Keratinocyte (primary cell): ENCODE measurements around the gene PPM1J. TPM values are rescaled to one million over a fixed set of nuclear protein-coding genes. Genes with fewer than 3 reads are reported as not detected.

ENCODE experiments used
- DNase-seq: peaks from one replicate; pipeline ENCODE4 v3.0.0-alpha.2; 2011; ENCODE audit warnings: low read depth, missing footprints, low spot score
- FAIRE-seq: peaks from 2 replicates; lab custom pipeline; 2011; peaks lifted over from hg19 to GRCh38; lab: Jason Lieb, UNC
- H2AFZ ChIP-seq: 2 replicates; pipeline ENCODE4 v1.6.0; 2012; ENCODE audit warnings: low read length, control low read depth, inconsistent platforms; ENCODE audit not compliant: control insufficient read depth
- H3K27ac ChIP-seq: 2 replicates; pipeline ENCODE4 v1.5.1; 2011; ENCODE audit warnings: low read length; ENCODE audit not compliant: control insufficient read depth, insufficient read depth
- H3K27me3 ChIP-seq: 3 replicates; pipeline ENCODE4 v1.6.0; 2011; ENCODE audit warnings: low read length; ENCODE audit not compliant: control insufficient read depth, insufficient read depth; ENCODE audit errors: extremely low read depth
- H3K36me3 ChIP-seq, 2 experiments: 2 replicates in 1 of 2; 3 replicates in 1 of 2; pipeline ENCODE4 v1.5.1; 2011; ENCODE audit warnings: low read length in 2 of 2, mild to moderate bottlenecking in 1 of 2; ENCODE audit not compliant: control insufficient read depth in 2 of 2, insufficient read depth in 2 of 2; ENCODE audit errors: extremely low read depth in 1 of 2
- H3K4me1 ChIP-seq: 3 replicates; pipeline ENCODE4 v1.5.1; 2011; ENCODE audit warnings: low read length; ENCODE audit not compliant: control insufficient read depth, insufficient read depth; ENCODE audit errors: extremely low read depth
- H3K4me2 ChIP-seq: 3 replicates; pipeline ENCODE4 v1.6.0; 2011; ENCODE audit warnings: low read depth, low read length; ENCODE audit not compliant: control insufficient read depth, insufficient read depth; ENCODE audit errors: extremely low read depth
- H3K4me3 ChIP-seq, 3 experiments: fragments of 200-600 bp in 1 of 3; sonication (generic) in 1 of 3; 2 replicates in 2 of 3; 3 replicates in 1 of 3; pipeline ENCODE4 v1.5.1; 2011 to 2016; ENCODE audit warnings: low read length in 3 of 3, mild to moderate bottlenecking in 3 of 3, control low read depth in 2 of 3, inconsistent platforms in 1 of 3, low read depth in 1 of 3, mixed read lengths in 1 of 3, mixed run types in 1 of 3, moderate library complexity in 1 of 3; ENCODE audit not compliant: control insufficient read depth in 2 of 3, insufficient read depth in 2 of 3; ENCODE audit errors: extremely low read depth in 1 of 3
- H3K79me2 ChIP-seq: 2 replicates; pipeline ENCODE4 v1.6.0; 2012; ENCODE audit warnings: low read length; ENCODE audit not compliant: control insufficient read depth, insufficient read depth
- H3K9ac ChIP-seq: 3 replicates; pipeline ENCODE4 v1.6.0; 2011; ENCODE audit warnings: low read length; ENCODE audit not compliant: control insufficient read depth, insufficient read depth; ENCODE audit errors: extremely low read depth
- H3K9me1 ChIP-seq: 3 replicates; pipeline ENCODE4 v1.6.0; 2011; ENCODE audit warnings: low read length; ENCODE audit not compliant: control insufficient read depth, insufficient read depth; ENCODE audit errors: extremely low read depth
- H3K9me3 ChIP-seq: 2 replicates; pipeline ENCODE4 v1.5.1; 2012; ENCODE audit warnings: low read depth, low read length; ENCODE audit not compliant: control insufficient read depth
- H4K20me1 ChIP-seq: 3 replicates; pipeline ENCODE4 v1.6.0; 2011; ENCODE audit warnings: low read length; ENCODE audit not compliant: control insufficient read depth, insufficient read depth; ENCODE audit errors: extremely low read depth
- EZH2 ChIP-seq: IDR thresholded peaks from one replicate; pipeline ENCODE4 v1.6.1; 2012; ENCODE audit warnings: inconsistent platforms, mild to moderate bottlenecking, low read length, moderate library complexity
- dilution Hi-C: fragments of 300-500 bp; cut with MboI; formaldehyde crosslinking; loops from one replicate; pipeline ENCODE4 v1.7.0; 2020; ENCODE audit warnings: low sequenced_read_pairs; ENCODE audit not compliant: extremely low pct_ligation_motif_present
- polyA plus RNA-seq, 5 experiments: library from polyadenylated mRNA; depleted of rRNA in 3 of 5; stranded (reverse) in 3 of 5; stranded (forward) in 1 of 5; unstranded in 1 of 5; fragments of >200 nt; gene quantifications; 1 replicate in 1 of 5; 2 replicates in 3 of 5; 3 replicates in 1 of 5; pipeline versions ENCODE4 v1.2.1 to v1.2.3, GENCODE V29; 2011 to 2012; ENCODE audit warnings: missing spikeins in 2 of 5, low read depth in 1 of 5, low replicate concordance in 1 of 5
- TF ChIP-seq, protein P1 (sequence below), 3 experiments: IDR thresholded peaks in 1 of 3; conservative IDR thresholded peaks in 1 of 3; optimal IDR thresholded peaks in 1 of 3; 2 replicates in 2 of 3; 3 replicates in 1 of 3; pipeline versions ENCODE3 to v1.5.1; 2011; ENCODE audit warnings: low read length in 3 of 3, mild to moderate bottlenecking in 3 of 3, moderate library complexity in 2 of 3, control low read depth in 1 of 3, inconsistent platforms in 1 of 3; ENCODE audit not compliant: insufficient read depth in 2 of 3; ENCODE audit errors: extremely low read depth in 1 of 3

Gene PPM1J
- polyA plus RNA-seq, 1 donor (not counting 4 experiments of a cell fraction or from before 2014, with no cell fraction given): 7.7 TPM

DNA sequence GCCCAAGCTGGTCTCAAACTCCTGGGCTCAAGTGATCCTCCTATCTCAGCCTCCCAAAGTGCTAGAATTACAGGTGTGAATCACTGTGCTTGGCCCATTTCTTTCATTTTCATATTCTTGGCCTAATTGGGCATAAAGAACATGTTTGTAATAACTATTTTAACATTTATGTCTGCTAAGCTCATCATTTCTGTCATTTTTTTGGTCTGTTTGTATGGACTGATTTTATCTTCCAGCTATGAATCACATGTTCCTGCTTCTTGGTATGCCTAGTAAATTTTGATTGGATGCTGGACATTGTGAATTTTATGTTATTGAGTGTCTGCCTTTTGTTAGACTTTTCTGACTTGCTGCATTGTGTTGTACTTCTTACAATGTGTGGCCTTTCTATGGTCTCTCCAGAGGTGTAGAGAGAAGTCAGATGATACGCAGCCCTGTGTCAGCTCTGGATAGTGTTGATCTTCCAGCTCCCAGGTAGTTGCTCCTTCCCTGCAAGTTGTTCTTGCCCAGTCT lies 39.0 kb upstream of the PPM1J start:
- FAIRE-seq (no peak), DNase-seq (no peak)
- no peaks in the 10 kb centered on the region for H3K27me3 ChIP-seq
- H3K4me3 ChIP-seq: no peak overlapping the region
- H3K79me2 ChIP-seq: no peaks in the 10 kb centered on the region
- no peaks in the 10 kb centered on the region for H3K4me1 ChIP-seq
- H3K36me3 ChIP-seq: no peaks in the 10 kb centered on the region
- no peak overlapping the region for H3K4me2 ChIP-seq
- no peak overlapping the region for H3K27ac ChIP-seq
- H2AFZ ChIP-seq: no peak overlapping the region
- dilution Hi-C loops: no loop called here
- no peaks in the 10 kb centered on the region for H3K9me1 ChIP-seq
- TF ChIP-seq, protein P1, sequence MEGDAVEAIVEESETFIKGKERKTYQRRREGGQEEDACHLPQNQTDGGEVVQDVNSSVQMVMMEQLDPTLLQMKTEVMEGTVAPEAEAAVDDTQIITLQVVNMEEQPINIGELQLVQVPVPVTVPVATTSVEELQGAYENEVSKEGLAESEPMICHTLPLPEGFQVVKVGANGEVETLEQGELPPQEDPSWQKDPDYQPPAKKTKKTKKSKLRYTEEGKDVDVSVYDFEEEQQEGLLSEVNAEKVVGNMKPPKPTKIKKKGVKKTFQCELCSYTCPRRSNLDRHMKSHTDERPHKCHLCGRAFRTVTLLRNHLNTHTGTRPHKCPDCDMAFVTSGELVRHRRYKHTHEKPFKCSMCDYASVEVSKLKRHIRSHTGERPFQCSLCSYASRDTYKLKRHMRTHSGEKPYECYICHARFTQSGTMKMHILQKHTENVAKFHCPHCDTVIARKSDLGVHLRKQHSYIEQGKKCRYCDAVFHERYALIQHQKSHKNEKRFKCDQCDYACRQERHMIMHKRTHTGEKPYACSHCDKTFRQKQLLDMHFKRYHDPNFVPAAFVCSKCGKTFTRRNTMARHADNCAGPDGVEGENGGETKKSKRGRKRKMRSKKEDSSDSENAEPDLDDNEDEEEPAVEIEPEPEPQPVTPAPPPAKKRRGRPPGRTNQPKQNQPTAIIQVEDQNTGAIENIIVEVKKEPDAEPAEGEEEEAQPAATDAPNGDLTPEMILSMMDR (optimal IDR thresholded peaks at IDR 0.05 in 1 of 3, IDR thresholded peaks at IDR 0.05 in 1 of 3, conservative IDR thresholded peaks at IDR 0.05 in 1 of 3; ENCODE audit: extremely low read depth in 1 of 3, insufficient read depth in 2 of 3, low read length in 3 of 3): no peak
- no peak for TF ChIP-seq EZH2
- H3K9me3 ChIP-seq: no peaks in the 10 kb centered on the region
- no peak overlapping the region for H3K9ac ChIP-seq
- H4K20me1 ChIP-seq: no peaks in the 10 kb centered on the region

DNA sequence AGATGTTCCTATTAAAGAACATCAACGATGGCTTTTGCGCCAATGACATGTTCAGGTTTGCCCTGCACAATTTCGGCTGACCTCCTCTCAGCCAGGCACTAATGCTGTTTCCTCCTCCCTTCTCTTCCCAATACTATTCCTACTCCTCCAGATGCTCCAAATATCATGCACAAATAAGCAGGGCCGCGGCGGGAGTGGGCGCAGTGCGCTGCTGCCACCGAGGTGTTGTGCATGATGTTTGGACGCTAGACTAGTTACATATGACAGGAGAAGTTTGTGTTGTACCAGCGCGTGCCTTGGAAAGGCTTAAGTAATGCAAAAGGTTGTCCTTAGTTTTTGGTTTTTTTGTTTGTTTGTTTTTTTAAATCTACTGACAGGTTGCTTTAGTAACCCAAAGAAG lies 33.3 kb upstream of the PPM1J start:
- no peaks in the 10 kb centered on the region for H4K20me1 ChIP-seq
- no peaks in the 10 kb centered on the region for H3K9me3 ChIP-seq
- no peaks in the 10 kb centered on the region for H3K9me1 ChIP-seq
- H3K27me3 ChIP-seq: peaks cover 6% of the 10 kb centered on the region
- no peak for FAIRE-seq
- TF ChIP-seq EZH2: no peak
- TF ChIP-seq, protein P1 (optimal IDR thresholded peaks at IDR 0.05 in 1 of 3, IDR thresholded peaks at IDR 0.05 in 1 of 3, conservative IDR thresholded peaks at IDR 0.05 in 1 of 3; ENCODE audit: extremely low read depth in 1 of 3, insufficient read depth in 2 of 3, low read length in 3 of 3): no peak
- DNase-seq: no peak
- no peak overlapping the region for H3K9ac ChIP-seq
- no peaks in the 10 kb centered on the region for H3K36me3 ChIP-seq
- H3K27ac ChIP-seq: no peak overlapping the region
- dilution Hi-C loops: no loop called here
- no peaks in the 10 kb centered on the region for H3K4me1 ChIP-seq
- H3K79me2 ChIP-seq: no peaks in the 10 kb centered on the region
- H3K4me2 ChIP-seq: no peak overlapping the region
- H3K4me3 ChIP-seq: no peak overlapping the region
- H2AFZ ChIP-seq: no peak overlapping the region
